NCI-H1694 treated with DMSO at 0.1 percent for 48 hours (cell line): ENCODE data around the gene ARHGDIG.
"Not testable (repeated sequence)": the region's sequence is repeated elsewhere in the genome, so short reads cannot be mapped to it uniquely, and the experiment has no call there.

ENCODE experiments used
- DNase-seq: peaks from one replicate; lab custom pipeline; 2025; lab: John Stamatoyannopoulos, UW

Gene ARHGDIG

DNA sequence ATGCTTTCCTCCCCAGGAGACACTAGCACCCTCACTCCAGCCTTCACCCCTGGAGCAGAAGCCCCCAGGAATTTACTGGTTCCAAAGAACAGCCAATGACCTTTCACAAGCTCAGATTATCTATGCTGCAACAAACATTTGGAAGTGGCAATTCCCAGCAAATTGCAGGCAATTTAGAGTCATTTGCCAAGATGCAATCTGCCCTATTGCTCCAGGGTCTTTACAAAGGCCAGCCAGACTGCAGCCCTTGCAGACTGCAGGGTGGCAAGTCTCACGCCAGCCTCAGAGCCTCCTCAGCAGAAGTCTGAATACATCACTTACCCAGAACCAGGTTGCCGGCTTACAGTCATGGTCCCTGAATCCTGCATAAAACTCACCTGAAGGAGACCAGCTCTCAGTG is 50.4 kb downstream of the ARHGDIG start:
- DNase-seq = no peak

DNA sequence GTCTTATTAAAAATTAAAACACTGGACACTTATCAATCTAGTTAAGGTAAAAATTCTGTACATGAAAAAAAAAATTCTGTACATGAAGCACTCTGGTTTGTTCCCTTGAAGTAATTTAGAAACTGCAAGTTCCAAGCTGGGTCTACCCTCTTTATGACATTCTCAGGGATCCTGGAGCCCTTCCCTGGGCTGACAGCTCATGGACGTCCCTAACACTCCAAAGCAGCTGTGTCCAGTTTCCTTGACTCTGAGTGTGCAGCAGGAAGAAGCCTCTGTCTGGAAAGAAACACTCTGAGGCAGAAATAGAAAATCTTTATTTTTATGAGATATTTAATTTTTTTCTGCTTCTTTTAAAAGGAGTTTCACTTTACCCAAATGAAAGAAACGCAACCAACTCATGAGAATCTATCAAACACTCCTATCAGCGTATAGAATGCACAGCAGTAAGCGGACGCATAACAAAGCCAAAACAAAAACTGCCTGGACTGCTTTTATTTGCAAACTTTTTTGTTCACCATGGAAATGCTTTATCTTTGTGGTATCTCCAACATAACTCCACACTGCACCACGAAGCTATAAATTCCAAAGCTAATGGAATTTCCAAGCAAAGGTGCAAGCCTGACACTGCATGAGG is 50.9 kb downstream of the ARHGDIG start:
- DNase-seq = not testable (repeated sequence)
